ENCODE results near the gene IQGAP2.
A peak's percentile ranks its signal among the peaks of the same experiment; 100 is the strongest.

The IQGAP2 gene

GRCh38 chr5:76634661-76635060, 231.6 kb downstream of the IQGAP2 start:
- no peak for DNase-seq (ENCODE audit: insufficient read length, low spot score)
- TF ChIP-seq POLR2A (IDR thresholded peaks at IDR 0.05; ENCODE audit: low read depth, low read length), result no peak

GRCh38 chr5:76637490-76637889, 234.4 kb downstream of the IQGAP2 start:
- DNase-seq (ENCODE audit: insufficient read length, low spot score) (no peak), FAIRE-seq (no peak)
- no peak for TF ChIP-seq POLR2A (IDR thresholded peaks at IDR 0.05; ENCODE audit: low read depth, low read length)

More at GRCh38 chr5:76634661-76635060, 231.6 kb downstream of the IQGAP2 start:
- FAIRE-seq, result no peak

GRCh38 chr5:76638479-76638878, 235.4 kb downstream of the IQGAP2 start:
- FAIRE-seq, result no peak
- no peak for TF ChIP-seq POLR2A (IDR thresholded peaks at IDR 0.05; ENCODE audit: low read depth, low read length)
- DNase-seq (ENCODE audit: insufficient read length, low spot score), result no peak

- peak; percentile 89 for FAIRE-seq
- DNase-seq (ENCODE audit: insufficient read length, low spot score), result peak; percentile 11
These were observed 238.5 kb downstream of the IQGAP2 start for GRCh38 chr5:76641514-76642120.

GRCh38 chr5:76642390-76643040, 239.4 kb downstream of the IQGAP2 start:
- FAIRE-seq (no peak), DNase-seq (ENCODE audit: insufficient read length, low spot score) (no peak)
- no peak for TF ChIP-seq POLR2A (IDR thresholded peaks at IDR 0.05; ENCODE audit: low read depth, low read length)

More at GRCh38 chr5:76641514-76642120, 238.5 kb downstream of the IQGAP2 start:
- TF ChIP-seq POLR2A (IDR thresholded peaks at IDR 0.05; ENCODE audit: low read depth, low read length), result no peak

GRCh38 chr5:76643371-76643770, 240.3 kb downstream of the IQGAP2 start:
- DNase-seq (ENCODE audit: insufficient read length, low spot score) (no peak), FAIRE-seq (no peak)
- TF ChIP-seq POLR2A (IDR thresholded peaks at IDR 0.05; ENCODE audit: low read depth, low read length), result no peak

GRCh38 chr5:76649140-76649539, 246.1 kb downstream of the IQGAP2 start:
- no peak for TF ChIP-seq POLR2A (IDR thresholded peaks at IDR 0.05; ENCODE audit: low read depth, low read length)
- no peak for DNase-seq (ENCODE audit: insufficient read length, low spot score)
- FAIRE-seq, result no peak

GRCh38 chr5:76652809-76653414, 249.8 kb downstream of the IQGAP2 start:
- no peak for TF ChIP-seq POLR2A (IDR thresholded peaks at IDR 0.05; ENCODE audit: low read depth, low read length)
- DNase-seq (ENCODE audit: insufficient read length, low spot score) (no peak), FAIRE-seq (no peak)

GRCh38 chr5:76657091-76657490, 254.0 kb downstream of the IQGAP2 start:
- DNase-seq (ENCODE audit: insufficient read length, low spot score) (no peak), FAIRE-seq (no peak)
- no peak for TF ChIP-seq POLR2A (IDR thresholded peaks at IDR 0.05; ENCODE audit: low read depth, low read length)

GRCh38 chr5:76657683-76658311, 254.7 kb downstream of the IQGAP2 start:
- FAIRE-seq, result no peak
- TF ChIP-seq POLR2A (IDR thresholded peaks at IDR 0.05; ENCODE audit: low read depth, low read length), result no peak
- no peak for DNase-seq (ENCODE audit: insufficient read length, low spot score)

- FAIRE-seq (no peak), DNase-seq (ENCODE audit: insufficient read length, low spot score) (no peak)
- TF ChIP-seq POLR2A (IDR thresholded peaks at IDR 0.05; ENCODE audit: low read depth, low read length), result no peak
These were observed 257.3 kb downstream of the IQGAP2 start for GRCh38 chr5:76660360-76660759.

- DNase-seq (ENCODE audit: insufficient read length, low spot score), result no peak
- TF ChIP-seq POLR2A (IDR thresholded peaks at IDR 0.05; ENCODE audit: low read depth, low read length), result no peak
- no peak for FAIRE-seq
These were observed 259.4 kb downstream of the IQGAP2 start for GRCh38 chr5:76662521-76662920.

GRCh38 chr5:76663573-76663972, 260.5 kb downstream of the IQGAP2 start:
- DNase-seq (ENCODE audit: insufficient read length, low spot score), result no peak
- FAIRE-seq, result no peak
- TF ChIP-seq POLR2A (IDR thresholded peaks at IDR 0.05; ENCODE audit: low read depth, low read length), result no peak

- DNase-seq (ENCODE audit: insufficient read length, low spot score) (no peak), FAIRE-seq (no peak)
- TF ChIP-seq POLR2A (IDR thresholded peaks at IDR 0.05; ENCODE audit: low read depth, low read length), result no peak
These were observed 261.0 kb downstream of the IQGAP2 start for GRCh38 chr5:76664079-76664478.

Measured in H54 (cell line).